GM12801 (cell line): ENCODE measurements around the gene SVOP.

Source experiments
- CTCF ChIP-seq: IDR thresholded peaks from one replicate; pipeline ENCODE4 v1.5.1; 2011; ENCODE audit warnings: control low read depth; ENCODE audit not compliant: insufficient read length; ENCODE audit errors: extremely low read depth

Gene SVOP

GRCh38 chr12:108906971-108907370 is 113.9 kb downstream of the SVOP start:
- no peak for TF ChIP-seq CTCF

GRCh38 chr12:108905725-108906124 is 115.1 kb downstream of the SVOP start:
- no peak for TF ChIP-seq CTCF

GRCh38 chr12:108899145-108899544 is 121.7 kb downstream of the SVOP start:
- TF ChIP-seq CTCF = no peak

GRCh38 chr12:108896817-108897216 is 124.1 kb downstream of the SVOP start:
- no peak for TF ChIP-seq CTCF

- TF ChIP-seq CTCF = no peak
Measured at GRCh38 chr12:108896336-108896735, 124.5 kb downstream of the SVOP start.

GRCh38 chr12:108895220-108895802 is 125.6 kb downstream of the SVOP start:
- TF ChIP-seq CTCF = no peak

GRCh38 chr12:108890208-108890607 is 130.7 kb downstream of the SVOP start:
- TF ChIP-seq CTCF = no peak
